Transverse colon (tissue), 3 donors: ENCODE data around the gene NUCKS1.

Experiments used
- POLR2A ChIP-seq: fragments of 450-650 bp; IDR thresholded peaks from one replicate; pipeline ENCODE4 v1.6.1; 2016; ENCODE audit warnings: antibody characterized with exemption, mild to moderate bottlenecking, moderate library complexity
- TF ChIP-seq, protein P1 (sequence below), 5 experiments: fragments of 200-600 bp in 3 of 5; fragments of 450-650 bp in 2 of 5; sonication (generic) in 3 of 5; IDR thresholded peaks; 1 replicate in 2 of 5; 2 replicates in 3 of 5; pipeline ENCODE4 v1.5.1; 2016 to 2017; ENCODE audit warnings: antibody characterized with exemption in 5 of 5, inconsistent platforms in 3 of 5, mild to moderate bottlenecking in 2 of 5, moderate library complexity in 1 of 5

DNA sequence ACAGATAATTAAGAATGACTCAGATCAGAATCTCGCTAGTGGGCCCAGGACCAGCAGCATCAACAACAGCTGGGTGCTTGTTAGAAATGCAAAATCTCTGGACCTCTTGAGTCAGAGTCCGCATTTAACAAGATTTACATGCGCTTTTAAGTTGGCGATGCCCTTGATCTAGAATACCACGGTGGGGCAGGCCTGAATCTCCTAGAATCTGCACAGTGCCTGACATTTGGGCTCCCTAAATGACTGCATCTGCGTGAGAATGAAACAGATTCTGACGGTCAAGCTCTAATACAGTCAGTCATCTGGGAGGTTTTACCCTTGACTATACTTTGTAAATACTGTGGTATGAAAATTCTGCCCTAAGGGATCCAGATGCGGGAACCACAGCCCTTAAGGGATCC lies 42.5 kb upstream of the NUCKS1 start:
- TF ChIP-seq, protein P1, sequence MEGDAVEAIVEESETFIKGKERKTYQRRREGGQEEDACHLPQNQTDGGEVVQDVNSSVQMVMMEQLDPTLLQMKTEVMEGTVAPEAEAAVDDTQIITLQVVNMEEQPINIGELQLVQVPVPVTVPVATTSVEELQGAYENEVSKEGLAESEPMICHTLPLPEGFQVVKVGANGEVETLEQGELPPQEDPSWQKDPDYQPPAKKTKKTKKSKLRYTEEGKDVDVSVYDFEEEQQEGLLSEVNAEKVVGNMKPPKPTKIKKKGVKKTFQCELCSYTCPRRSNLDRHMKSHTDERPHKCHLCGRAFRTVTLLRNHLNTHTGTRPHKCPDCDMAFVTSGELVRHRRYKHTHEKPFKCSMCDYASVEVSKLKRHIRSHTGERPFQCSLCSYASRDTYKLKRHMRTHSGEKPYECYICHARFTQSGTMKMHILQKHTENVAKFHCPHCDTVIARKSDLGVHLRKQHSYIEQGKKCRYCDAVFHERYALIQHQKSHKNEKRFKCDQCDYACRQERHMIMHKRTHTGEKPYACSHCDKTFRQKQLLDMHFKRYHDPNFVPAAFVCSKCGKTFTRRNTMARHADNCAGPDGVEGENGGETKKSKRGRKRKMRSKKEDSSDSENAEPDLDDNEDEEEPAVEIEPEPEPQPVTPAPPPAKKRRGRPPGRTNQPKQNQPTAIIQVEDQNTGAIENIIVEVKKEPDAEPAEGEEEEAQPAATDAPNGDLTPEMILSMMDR (IDR thresholded peaks at IDR 0.05), result no peak
- no peak for TF ChIP-seq POLR2A
